LNCAP (cell line): ENCODE measurements around the gene ZNF609.

Experiments used
- CTCF ChIP-seq: fragments of 450-650 bp; IDR thresholded peaks from 2 replicates; pipeline ENCODE4 v1.5.1; 2017; ENCODE audit warnings: mild to moderate bottlenecking

ZNF609 gene

DNA sequence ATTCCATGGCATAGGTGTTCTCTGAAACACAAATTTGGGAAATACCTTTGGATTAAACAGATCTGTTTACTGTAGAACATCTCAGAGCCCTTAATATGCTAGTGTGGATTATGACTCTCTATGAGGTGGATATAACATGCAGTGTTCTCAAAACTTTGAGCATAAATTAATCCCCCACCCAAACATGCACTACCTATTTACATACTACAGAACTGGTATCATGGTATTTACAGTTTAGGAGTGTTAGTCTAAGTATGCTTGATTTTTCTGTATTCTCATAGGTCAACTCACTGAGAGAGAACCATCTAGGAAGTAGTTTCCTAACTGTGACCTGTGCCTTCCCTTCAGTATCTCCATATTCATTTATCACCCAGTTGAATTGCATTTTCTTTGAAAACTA is 30.9 kb upstream of the ZNF609 start:
- TF ChIP-seq CTCF = no peak

GRCh38 chr15:64430000-64430735 is 30.2 kb upstream of the ZNF609 start:
- no peak for TF ChIP-seq CTCF

- TF ChIP-seq CTCF = no peak
Measured at GRCh38 chr15:64437982-64438381, 22.4 kb upstream of the ZNF609 start.

- TF ChIP-seq CTCF = no peak
Measured at GRCh38 chr15:64438653-64439447, 21.5 kb upstream of the ZNF609 start.

- no peak for TF ChIP-seq CTCF
Measured at GRCh38 chr15:64441852-64442251, 18.5 kb upstream of the ZNF609 start.

DNA sequence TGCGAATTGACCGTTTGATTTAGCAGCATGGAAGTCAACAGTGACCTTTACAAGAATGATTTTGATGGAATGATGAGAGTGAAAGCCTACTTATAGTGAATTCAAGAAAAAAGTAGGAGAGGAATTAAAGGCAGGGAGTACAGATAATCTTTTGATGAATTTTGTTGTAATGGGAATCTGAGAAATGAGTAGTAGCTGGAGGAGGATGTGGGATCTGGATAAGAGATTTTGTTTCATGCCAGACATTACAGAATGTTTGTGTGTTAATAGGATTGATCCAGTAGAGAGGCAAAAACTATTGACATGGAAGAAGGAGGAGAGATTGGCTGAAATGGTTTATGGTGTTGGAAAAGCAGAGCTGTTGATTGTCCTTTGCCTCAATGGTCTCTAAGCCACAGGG is 17.4 kb upstream of the ZNF609 start:
- TF ChIP-seq CTCF = no peak

DNA sequence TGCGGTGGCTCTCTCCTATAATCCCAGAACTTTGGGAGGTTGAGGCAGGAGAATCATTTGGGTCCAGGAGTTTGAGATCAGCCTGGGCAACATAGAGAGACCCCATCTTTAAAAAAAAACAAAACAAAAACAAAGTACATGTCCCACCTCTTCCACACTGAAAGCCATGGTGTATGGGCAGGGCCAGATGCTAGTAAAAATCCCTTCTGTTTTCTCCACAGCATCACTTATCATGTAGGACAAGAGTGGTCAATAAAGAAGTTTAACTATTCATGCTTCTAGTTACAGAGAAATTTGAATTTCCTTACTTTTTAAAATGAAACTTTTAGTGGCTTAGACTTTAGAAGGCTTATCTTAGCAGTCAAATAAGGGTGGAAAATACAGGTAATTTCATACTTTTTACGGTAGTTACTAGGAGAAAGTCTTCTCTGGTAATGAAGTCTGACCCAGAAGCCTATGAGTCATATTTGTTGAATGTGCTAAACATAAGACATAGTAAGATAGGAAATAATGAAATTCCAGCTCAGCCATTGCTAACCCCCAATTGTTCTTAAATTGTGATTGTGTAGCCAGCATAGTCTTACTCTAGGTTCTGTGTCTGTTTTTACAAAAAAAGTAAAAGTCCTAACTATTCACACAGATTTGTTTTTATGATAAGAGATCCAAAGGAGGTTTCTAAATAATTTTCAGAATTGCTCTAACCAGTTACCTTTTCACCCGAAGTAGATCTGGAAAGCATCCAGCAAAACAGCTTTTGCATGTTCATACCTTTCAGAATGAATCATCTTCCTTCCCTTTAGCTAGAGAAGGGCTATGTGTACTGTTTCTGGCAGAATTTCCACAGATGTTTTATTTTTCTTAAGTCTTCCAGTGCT is 16.4 kb upstream of the ZNF609 start:
- no peak for TF ChIP-seq CTCF
